ENCODE results near the gene PPID. TPM values are rescaled to one million over a fixed set of nuclear protein-coding genes. Genes with fewer than 3 reads are reported as not detected.

Gene PPID
- total RNA-seq, 1 experiment from 2014 or later: 28.2 TPM

- ChIA-PET CTCF (no interaction called here), POLR2A (ENCODE audit: unreplicated experiment) (no interaction called here)
- TF ChIP-seq EZH2 (IDR thresholded peaks at IDR 0.05; ENCODE audit: low read depth) (no peak), CTCF (conservative IDR thresholded peaks at IDR 0.05) (no peak)
Observed at GRCh38 chr4:158704274-158704673, 18.9 kb downstream of the PPID start.

GRCh38 chr4:158688813-158689212, 34.4 kb downstream of the PPID start:
- no TSS peak for BruUV-seq (replicated peaks)
- no peak overlapping the region for H3K27ac ChIP-seq
- H2AFZ ChIP-seq: no peak overlapping the region
- no peak for TF ChIP-seq EZH2 (IDR thresholded peaks at IDR 0.05; ENCODE audit: low read depth)
- TF ChIP-seq CTCF (conservative IDR thresholded peaks at IDR 0.05): no peak
- H3K4me3 ChIP-seq: no peak overlapping the region
- CTCF ChIA-PET: no interaction called here
- H3F3A ChIP-seq (ENCODE audit: insufficient read depth, low read depth): no peaks in the 10 kb centered on the region
- H3K4me1 ChIP-seq (replicated peaks; ENCODE audit: insufficient read depth): no peaks in the 10 kb centered on the region
- H3K9me2 ChIP-seq (ENCODE audit: insufficient read depth): no peaks in the 10 kb centered on the region
- no peaks in the 10 kb centered on the region for H3K9me3 ChIP-seq (ENCODE audit: insufficient read depth, low read depth)
- no peak for DNase-seq
- no peaks in the 10 kb centered on the region for H3K27me3 ChIP-seq (ENCODE audit: insufficient read depth, low read depth)
- no peak overlapping the region for H3K4me2 ChIP-seq
- POLR2A ChIA-PET (ENCODE audit: unreplicated experiment): no interaction called here
- no peaks in the 10 kb centered on the region for H3K79me2 ChIP-seq (ENCODE audit: low read depth)
- H4K20me1 ChIP-seq (ENCODE audit: insufficient read depth): no peaks in the 10 kb centered on the region
- intact Hi-C loops (cut with micrococcal nuclease; ENCODE audit: unreplicated experiment): no loop called here
- H3K36me3 ChIP-seq (ENCODE audit: low read depth): no peaks in the 10 kb centered on the region

More at GRCh38 chr4:158704274-158704673, 18.9 kb downstream of the PPID start:
- H3K27me3 ChIP-seq (ENCODE audit: insufficient read depth, low read depth): no peaks in the 10 kb centered on the region
- no peaks in the 10 kb centered on the region for H3K9me2 ChIP-seq (ENCODE audit: insufficient read depth)
- H4K20me1 ChIP-seq (ENCODE audit: insufficient read depth): no peaks in the 10 kb centered on the region
- H3K36me3 ChIP-seq (ENCODE audit: low read depth): no peaks in the 10 kb centered on the region
- H3K4me1 ChIP-seq (replicated peaks; ENCODE audit: insufficient read depth): no peaks in the 10 kb centered on the region
- H3K79me2 ChIP-seq (ENCODE audit: low read depth): no peaks in the 10 kb centered on the region
- intact Hi-C loops (cut with micrococcal nuclease; ENCODE audit: unreplicated experiment): no loop called here
- no peak overlapping the region for H3K4me2 ChIP-seq
- no peak overlapping the region for H3K4me3 ChIP-seq
- H2AFZ ChIP-seq: no peak overlapping the region
- no peaks in the 10 kb centered on the region for H3K9me3 ChIP-seq (ENCODE audit: insufficient read depth, low read depth)
- H3F3A ChIP-seq (ENCODE audit: insufficient read depth, low read depth): no peaks in the 10 kb centered on the region
- H3K27ac ChIP-seq: no peak overlapping the region
- no TSS peak for BruUV-seq (replicated peaks)
- no peak for DNase-seq

GRCh38 chr4:158682066-158682465, 41.1 kb downstream of the PPID start:
- intact Hi-C loops (cut with micrococcal nuclease; ENCODE audit: unreplicated experiment): no loop called here
- no TSS peak for BruUV-seq (replicated peaks)
- POLR2A ChIA-PET (ENCODE audit: unreplicated experiment): no interaction called here

More at GRCh38 chr4:158682066-158682465, 41.1 kb downstream of the PPID start:
- CTCF ChIA-PET: no interaction called here
- no peak overlapping the region for H3K4me3 ChIP-seq
- no peaks in the 10 kb centered on the region for H3K27me3 ChIP-seq (ENCODE audit: insufficient read depth, low read depth)
- no peak for DNase-seq
- H3K36me3 ChIP-seq (ENCODE audit: low read depth): no peaks in the 10 kb centered on the region
- H3K4me1 ChIP-seq (replicated peaks; ENCODE audit: insufficient read depth): no peaks in the 10 kb centered on the region
- TF ChIP-seq EZH2 (IDR thresholded peaks at IDR 0.05; ENCODE audit: low read depth) (no peak), CTCF (conservative IDR thresholded peaks at IDR 0.05) (no peak)
- no peak overlapping the region for H2AFZ ChIP-seq
- no peaks in the 10 kb centered on the region for H3K9me3 ChIP-seq (ENCODE audit: insufficient read depth, low read depth)
- no peak overlapping the region for H3K4me2 ChIP-seq
- no peaks in the 10 kb centered on the region for H3F3A ChIP-seq (ENCODE audit: insufficient read depth, low read depth)
- H3K79me2 ChIP-seq (ENCODE audit: low read depth): no peaks in the 10 kb centered on the region
- no peaks in the 10 kb centered on the region for H4K20me1 ChIP-seq (ENCODE audit: insufficient read depth)
- no peaks in the 10 kb centered on the region for H3K9me2 ChIP-seq (ENCODE audit: insufficient read depth)
- H3K27ac ChIP-seq: no peak overlapping the region
